ENCODE data around the gene BDH1.
A peak's percentile ranks its signal among the peaks of the same experiment; 100 is the strongest.

The BDH1 gene

DNA sequence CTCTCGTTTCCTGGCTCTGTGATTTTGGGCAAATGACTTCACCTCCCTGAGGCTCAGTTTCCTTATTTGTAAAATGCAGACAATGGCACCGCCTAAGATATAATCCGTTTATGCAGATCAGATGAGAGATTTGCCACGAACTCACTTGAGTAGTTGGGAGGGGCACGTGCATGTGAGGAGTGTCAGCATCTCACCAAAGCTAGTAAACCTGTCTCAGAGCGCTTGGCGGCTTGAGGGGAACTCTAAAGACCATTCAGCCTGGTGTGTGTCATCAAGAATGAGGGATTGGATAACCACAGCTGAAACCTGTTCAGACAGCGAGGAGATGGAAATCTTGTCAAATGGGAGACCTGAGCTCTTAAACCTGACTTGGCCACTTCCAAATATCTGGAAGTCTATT is 48.7 kb downstream of the BDH1 start (continued):
- TF ChIP-seq, protein P1, sequence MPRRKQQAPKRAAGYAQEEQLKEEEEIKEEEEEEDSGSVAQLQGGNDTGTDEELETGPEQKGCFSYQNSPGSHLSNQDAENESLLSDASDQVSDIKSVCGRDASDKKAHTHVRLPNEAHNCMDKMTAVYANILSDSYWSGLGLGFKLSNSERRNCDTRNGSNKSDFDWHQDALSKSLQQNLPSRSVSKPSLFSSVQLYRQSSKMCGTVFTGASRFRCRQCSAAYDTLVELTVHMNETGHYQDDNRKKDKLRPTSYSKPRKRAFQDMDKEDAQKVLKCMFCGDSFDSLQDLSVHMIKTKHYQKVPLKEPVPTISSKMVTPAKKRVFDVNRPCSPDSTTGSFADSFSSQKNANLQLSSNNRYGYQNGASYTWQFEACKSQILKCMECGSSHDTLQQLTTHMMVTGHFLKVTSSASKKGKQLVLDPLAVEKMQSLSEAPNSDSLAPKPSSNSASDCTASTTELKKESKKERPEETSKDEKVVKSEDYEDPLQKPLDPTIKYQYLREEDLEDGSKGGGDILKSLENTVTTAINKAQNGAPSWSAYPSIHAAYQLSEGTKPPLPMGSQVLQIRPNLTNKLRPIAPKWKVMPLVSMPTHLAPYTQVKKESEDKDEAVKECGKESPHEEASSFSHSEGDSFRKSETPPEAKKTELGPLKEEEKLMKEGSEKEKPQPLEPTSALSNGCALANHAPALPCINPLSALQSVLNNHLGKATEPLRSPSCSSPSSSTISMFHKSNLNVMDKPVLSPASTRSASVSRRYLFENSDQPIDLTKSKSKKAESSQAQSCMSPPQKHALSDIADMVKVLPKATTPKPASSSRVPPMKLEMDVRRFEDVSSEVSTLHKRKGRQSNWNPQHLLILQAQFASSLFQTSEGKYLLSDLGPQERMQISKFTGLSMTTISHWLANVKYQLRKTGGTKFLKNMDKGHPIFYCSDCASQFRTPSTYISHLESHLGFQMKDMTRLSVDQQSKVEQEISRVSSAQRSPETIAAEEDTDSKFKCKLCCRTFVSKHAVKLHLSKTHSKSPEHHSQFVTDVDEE (CRISPR knock-in tag; IDR thresholded peaks at IDR 0.05) = no peak
- TF ChIP-seq ZFP3 (CRISPR knock-in tag; IDR thresholded peaks at IDR 0.05) (no peak), OSR1 (CRISPR knock-in tag; IDR thresholded peaks at IDR 0.05) (no peak)

DNA sequence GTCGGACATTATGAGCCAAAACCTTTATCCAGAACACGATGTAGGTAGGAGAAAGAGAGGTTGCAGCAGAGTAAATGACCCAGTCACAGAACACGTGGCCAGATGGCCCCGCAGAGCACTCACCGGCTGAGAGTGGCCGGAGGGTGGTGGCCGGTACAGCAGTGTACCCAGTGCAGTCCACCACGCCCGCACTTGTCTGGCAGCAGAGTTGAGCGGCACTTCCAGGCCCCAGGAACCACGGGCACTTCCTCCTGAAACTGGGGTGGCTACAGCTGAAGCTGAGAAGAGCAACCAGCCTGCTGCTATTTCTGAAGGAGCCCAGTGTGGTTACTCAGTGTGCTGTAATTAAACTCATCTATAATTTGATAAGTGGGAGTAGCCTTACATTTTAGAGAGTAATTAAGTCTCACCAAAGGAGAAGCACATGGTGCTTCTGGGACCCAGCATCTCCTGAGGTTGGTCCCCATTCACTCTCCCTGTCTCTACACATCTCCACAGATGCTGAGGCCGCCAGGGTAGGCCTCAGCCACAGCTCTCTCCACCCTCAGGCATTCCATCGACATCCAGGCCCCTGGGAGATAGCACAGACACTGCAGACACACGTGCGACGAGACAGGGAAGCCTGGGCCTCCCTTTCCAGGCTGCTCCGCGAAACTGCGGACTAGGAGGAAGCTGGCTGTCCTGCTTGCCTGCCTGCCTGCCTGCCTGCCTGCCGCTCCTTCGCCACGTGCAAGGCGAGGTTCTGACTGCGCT is 49.8 kb downstream of the BDH1 start:
- ATAC-seq = no peak
- TF ChIP-seq PPARA (CRISPR knock-in tag; IDR thresholded peaks at IDR 0.05; ENCODE audit: borderline replicate concordance) = no peak
- 0 out of 2 replicates have a peak, but pooled peaks have one; percentile 7 for TF ChIP-seq ZNF70 (CRISPR knock-in tag; IDR thresholded peaks at IDR 0.05)

DNA sequence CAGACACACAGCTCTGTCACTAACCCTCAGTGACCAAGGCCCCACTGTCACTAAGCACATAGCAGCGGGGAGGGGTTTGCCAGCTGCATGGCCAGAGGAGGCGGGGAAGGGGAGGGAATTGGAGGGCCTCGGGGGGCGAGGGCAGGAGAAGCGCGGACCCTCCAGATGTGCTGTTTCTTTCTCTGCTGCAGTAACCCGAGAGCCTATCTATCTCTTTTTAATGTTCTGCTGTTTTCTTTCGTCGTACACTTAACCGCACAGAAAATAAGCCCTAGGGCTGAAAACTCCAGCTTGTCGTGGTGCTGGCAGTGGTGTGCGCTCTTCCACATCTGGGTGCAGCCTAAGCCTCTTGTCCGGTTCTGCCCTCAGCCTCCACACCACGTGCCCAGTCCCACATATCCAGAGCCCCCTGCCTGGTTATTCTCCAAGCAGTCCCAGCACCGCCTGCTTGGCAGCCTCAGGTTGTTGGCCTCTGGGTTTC is 51.1 kb downstream of the BDH1 start:
- ATAC-seq = peak; percentile 5; the same call in 1 of the 3 replicates
- 0 out of 2 replicates have a peak, but pooled peaks have one; percentile 15 for TF ChIP-seq TCF4 (CRISPR knock-in tag; IDR thresholded peaks at IDR 0.05; ENCODE audit: borderline replicate concordance)
- TF ChIP-seq GLIS3 (CRISPR knock-in tag; IDR thresholded peaks at IDR 0.05) = no peak
- TF ChIP-seq PPARA (CRISPR knock-in tag; IDR thresholded peaks at IDR 0.05; ENCODE audit: borderline replicate concordance) = no peak

DNA sequence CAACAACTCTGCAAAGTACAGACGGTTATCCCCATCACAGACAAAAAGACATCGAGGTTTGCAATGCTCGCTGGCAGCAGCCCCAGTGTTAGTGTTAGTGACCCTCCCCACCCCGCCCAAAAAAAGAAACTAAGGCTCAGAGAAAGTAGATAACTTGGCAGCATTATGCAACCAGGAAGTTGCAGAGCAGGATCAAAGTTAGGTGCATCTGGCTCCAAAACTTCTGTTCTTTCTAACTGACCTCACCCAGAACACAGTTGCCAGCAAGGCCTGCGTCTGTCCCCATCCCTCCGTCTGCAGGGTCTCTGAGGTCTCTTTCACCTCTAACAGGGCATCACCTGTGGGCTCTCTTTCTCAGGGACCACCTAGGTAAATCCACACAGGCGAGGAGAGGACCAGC is 51.5 kb downstream of the BDH1 start:
- no peak for ATAC-seq
- no peak for TF ChIP-seq ZNF565 (CRISPR knock-in tag; conservative IDR thresholded peaks at IDR 0.05; ENCODE audit: low read depth)
- TF ChIP-seq ZFP3 (CRISPR knock-in tag; IDR thresholded peaks at IDR 0.05) = no peak
- TF ChIP-seq, protein P1 (CRISPR knock-in tag; IDR thresholded peaks at IDR 0.05) = no peak
- no peak for TF ChIP-seq TCF4 (CRISPR knock-in tag; IDR thresholded peaks at IDR 0.05; ENCODE audit: borderline replicate concordance)
- TF ChIP-seq, protein P2, sequence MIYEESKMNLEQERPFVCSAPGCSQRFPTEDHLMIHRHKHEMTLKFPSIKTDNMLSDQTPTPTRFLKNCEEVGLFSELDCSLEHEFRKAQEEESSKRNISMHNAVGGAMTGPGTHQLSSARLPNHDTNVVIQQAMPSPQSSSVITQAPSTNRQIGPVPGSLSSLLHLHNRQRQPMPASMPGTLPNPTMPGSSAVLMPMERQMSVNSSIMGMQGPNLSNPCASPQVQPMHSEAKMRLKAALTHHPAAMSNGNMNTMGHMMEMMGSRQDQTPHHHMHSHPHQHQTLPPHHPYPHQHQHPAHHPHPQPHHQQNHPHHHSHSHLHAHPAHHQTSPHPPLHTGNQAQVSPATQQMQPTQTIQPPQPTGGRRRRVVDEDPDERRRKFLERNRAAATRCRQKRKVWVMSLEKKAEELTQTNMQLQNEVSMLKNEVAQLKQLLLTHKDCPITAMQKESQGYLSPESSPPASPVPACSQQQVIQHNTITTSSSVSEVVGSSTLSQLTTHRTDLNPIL (CRISPR knock-in tag; IDR thresholded peaks at IDR 0.05; ENCODE audit: low read depth) = no peak
- TF ChIP-seq TOX (CRISPR knock-in tag; IDR thresholded peaks at IDR 0.05; ENCODE audit: borderline replicate concordance) = no peak

DNA sequence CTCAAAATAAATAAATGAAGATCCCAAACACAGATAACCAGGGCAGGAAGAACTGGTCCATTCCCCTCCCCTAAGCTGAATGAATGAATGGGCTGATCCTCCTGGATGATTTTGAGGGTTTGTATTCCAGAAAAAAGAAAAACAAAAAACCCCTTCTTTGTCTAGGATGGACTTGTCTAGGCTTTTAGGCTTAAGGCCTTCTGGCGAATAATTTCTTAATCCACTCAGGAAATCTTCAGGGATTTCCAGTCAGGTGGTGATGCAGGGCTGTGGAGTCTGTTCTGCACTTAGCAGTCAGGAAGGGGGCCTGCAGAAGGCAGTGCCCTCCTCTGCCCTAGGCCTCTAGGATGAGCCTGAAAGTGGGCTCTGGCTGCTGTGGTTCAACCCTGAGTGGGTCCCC is 52.1 kb downstream of the BDH1 start:
- no peak for ATAC-seq
- TF ChIP-seq TOX (CRISPR knock-in tag; IDR thresholded peaks at IDR 0.05; ENCODE audit: borderline replicate concordance) = no peak
- no peak for TF ChIP-seq BACH2 (CRISPR knock-in tag; IDR thresholded peaks at IDR 0.05; ENCODE audit: borderline replicate concordance)
- TF ChIP-seq, protein P3, sequence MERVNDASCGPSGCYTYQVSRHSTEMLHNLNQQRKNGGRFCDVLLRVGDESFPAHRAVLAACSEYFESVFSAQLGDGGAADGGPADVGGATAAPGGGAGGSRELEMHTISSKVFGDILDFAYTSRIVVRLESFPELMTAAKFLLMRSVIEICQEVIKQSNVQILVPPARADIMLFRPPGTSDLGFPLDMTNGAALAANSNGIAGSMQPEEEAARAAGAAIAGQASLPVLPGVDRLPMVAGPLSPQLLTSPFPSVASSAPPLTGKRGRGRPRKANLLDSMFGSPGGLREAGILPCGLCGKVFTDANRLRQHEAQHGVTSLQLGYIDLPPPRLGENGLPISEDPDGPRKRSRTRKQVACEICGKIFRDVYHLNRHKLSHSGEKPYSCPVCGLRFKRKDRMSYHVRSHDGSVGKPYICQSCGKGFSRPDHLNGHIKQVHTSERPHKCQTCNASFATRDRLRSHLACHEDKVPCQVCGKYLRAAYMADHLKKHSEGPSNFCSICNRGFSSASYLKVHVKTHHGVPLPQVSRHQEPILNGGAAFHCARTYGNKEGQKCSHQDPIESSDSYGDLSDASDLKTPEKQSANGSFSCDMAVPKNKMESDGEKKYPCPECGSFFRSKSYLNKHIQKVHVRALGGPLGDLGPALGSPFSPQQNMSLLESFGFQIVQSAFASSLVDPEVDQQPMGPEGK (CRISPR knock-in tag; IDR thresholded peaks at IDR 0.05; ENCODE audit: borderline replicate concordance) = no peak
- TF ChIP-seq CSDC2 (CRISPR knock-in tag; IDR thresholded peaks at IDR 0.05) = no peak
- TF ChIP-seq, protein P4, sequence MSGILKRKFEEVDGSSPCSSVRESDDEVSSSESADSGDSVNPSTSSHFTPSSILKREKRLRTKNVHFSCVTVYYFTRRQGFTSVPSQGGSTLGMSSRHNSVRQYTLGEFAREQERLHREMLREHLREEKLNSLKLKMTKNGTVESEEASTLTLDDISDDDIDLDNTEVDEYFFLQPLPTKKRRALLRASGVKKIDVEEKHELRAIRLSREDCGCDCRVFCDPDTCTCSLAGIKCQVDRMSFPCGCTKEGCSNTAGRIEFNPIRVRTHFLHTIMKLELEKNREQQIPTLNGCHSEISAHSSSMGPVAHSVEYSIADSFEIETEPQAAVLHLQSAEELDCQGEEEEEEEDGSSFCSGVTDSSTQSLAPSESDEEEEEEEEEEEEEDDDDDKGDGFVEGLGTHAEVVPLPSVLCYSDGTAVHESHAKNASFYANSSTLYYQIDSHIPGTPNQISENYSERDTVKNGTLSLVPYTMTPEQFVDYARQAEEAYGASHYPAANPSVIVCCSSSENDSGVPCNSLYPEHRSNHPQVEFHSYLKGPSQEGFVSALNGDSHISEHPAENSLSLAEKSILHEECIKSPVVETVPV (CRISPR knock-in tag; IDR thresholded peaks at IDR 0.05) = no peak
- TF ChIP-seq TCF4 (CRISPR knock-in tag; IDR thresholded peaks at IDR 0.05; ENCODE audit: borderline replicate concordance) = no peak
- TF ChIP-seq ZNF70 (CRISPR knock-in tag; IDR thresholded peaks at IDR 0.05) = no peak
- TF ChIP-seq ZNF8 (CRISPR knock-in tag; IDR thresholded peaks at IDR 0.05) = no peak
- TF ChIP-seq OSR1 (CRISPR knock-in tag; IDR thresholded peaks at IDR 0.05) = no peak
- no peak for TF ChIP-seq ZFP30 (CRISPR knock-in tag; IDR thresholded peaks at IDR 0.05)
- TF ChIP-seq SNAI2 (CRISPR knock-in tag; IDR thresholded peaks at IDR 0.05) = no peak
- TF ChIP-seq GLIS3 (CRISPR knock-in tag; IDR thresholded peaks at IDR 0.05) = no peak
- TF ChIP-seq PPARA (CRISPR knock-in tag; IDR thresholded peaks at IDR 0.05; ENCODE audit: borderline replicate concordance) = no peak
- no peak for TF ChIP-seq RARB (CRISPR knock-in tag; IDR thresholded peaks at IDR 0.05)
- TF ChIP-seq, protein P2 (CRISPR knock-in tag; IDR thresholded peaks at IDR 0.05; ENCODE audit: low read depth) = no peak
